GM18870 (cell line): ENCODE measurements around the gene FRMD6.
"Not testable (repeated sequence)": the region's sequence is repeated elsewhere in the genome, so short reads cannot be mapped to it uniquely, and the experiment has no call there.

Experiments
- ATAC-seq: cut with Tn5 transposase; IDR thresholded peaks from one replicate; pipeline ENCODE4 v1.9.1; 2021; ENCODE audit warnings: moderate library complexity; ENCODE audit not compliant: unreplicated experiment

FRMD6 gene

GRCh38 chr14:51766586-51766985 is 114.9 kb downstream of the FRMD6 start:
- ATAC-seq: not testable (repeated sequence)

GRCh38 chr14:51769261-51769660 is 117.6 kb downstream of the FRMD6 start:
- not testable (repeated sequence) for ATAC-seq

GRCh38 chr14:51774209-51774608 is 122.5 kb downstream of the FRMD6 start:
- no peak for ATAC-seq

- no peak for ATAC-seq
Observed at GRCh38 chr14:51776102-51776894, 124.6 kb downstream of the FRMD6 start.

- no peak for ATAC-seq
Observed at GRCh38 chr14:51780006-51780692, 128.4 kb downstream of the FRMD6 start.
